ENCODE data around the gene CTDNEP1.

CTDNEP1 gene

GRCh38 chr17:7260651-7261378 lies 9.3 kb upstream of the CTDNEP1 start:
- TF ChIP-seq ZBTB7A (IDR thresholded peaks at IDR 0.05; ENCODE audit: low read depth) = peak; percentile 56; the same call in 1 of the 2 replicates
- TF ChIP-seq CEBPB (IDR thresholded peaks at IDR 0.05) = no peak
- no peak for TF ChIP-seq RAD21 (IDR thresholded peaks at IDR 0.05; ENCODE audit: low read depth)
- TF ChIP-seq TAF1 (IDR thresholded peaks at IDR 0.05; ENCODE audit: low read depth) = peak; percentile 46
- TF ChIP-seq TCF12 (IDR thresholded peaks at IDR 0.05; ENCODE audit: low read depth) = peak; percentile 30; the same call in 1 of the 2 replicates
- no peak for TF ChIP-seq YY1 (IDR thresholded peaks at IDR 0.05; ENCODE audit: low read depth)
- no peak for TF ChIP-seq NFIC (IDR thresholded peaks at IDR 0.05)
- 0 out of 2 replicates have a peak, but pooled peaks have one; percentile 39 for TF ChIP-seq MAX (IDR thresholded peaks at IDR 0.05)

GRCh38 chr17:7260151-7260550 lies 8.6 kb upstream of the CTDNEP1 start:
- no peak for TF ChIP-seq YY1 (IDR thresholded peaks at IDR 0.05; ENCODE audit: low read depth)
- TF ChIP-seq TAF1 (IDR thresholded peaks at IDR 0.05; ENCODE audit: low read depth) = no peak
- TF ChIP-seq CREB1 (IDR thresholded peaks at IDR 0.05; ENCODE audit: low read depth) = no peak
- TF ChIP-seq EP300 (IDR thresholded peaks at IDR 0.05; ENCODE audit: borderline replicate concordance) = no peak
- no peak for TF ChIP-seq RAD21 (IDR thresholded peaks at IDR 0.05; ENCODE audit: low read depth)
- TF ChIP-seq MAX (IDR thresholded peaks at IDR 0.05) = no peak

GRCh38 chr17:7259555-7259889 lies 8.0 kb upstream of the CTDNEP1 start:
- TF ChIP-seq YY1 (IDR thresholded peaks at IDR 0.05; ENCODE audit: low read depth) = no peak
- no peak for TF ChIP-seq NFIC (IDR thresholded peaks at IDR 0.05)
- no peak for TF ChIP-seq FOXM1 (IDR thresholded peaks at IDR 0.05; ENCODE audit: borderline replicate concordance, low read depth)
- TF ChIP-seq EGR1 (IDR thresholded peaks at IDR 0.05) = no peak
- TF ChIP-seq USF1 (IDR thresholded peaks at IDR 0.05) = no peak
- TF ChIP-seq EP300 (IDR thresholded peaks at IDR 0.05; ENCODE audit: borderline replicate concordance) = no peak
- no peak for TF ChIP-seq TAF1 (IDR thresholded peaks at IDR 0.05; ENCODE audit: low read depth)
- no peak for TF ChIP-seq REST (IDR thresholded peaks at IDR 0.05; ENCODE audit: low read depth)
- no peak for TF ChIP-seq ZBTB7A (IDR thresholded peaks at IDR 0.05; ENCODE audit: low read depth)
- no peak for TF ChIP-seq RAD21 (IDR thresholded peaks at IDR 0.05; ENCODE audit: low read depth)

- TF ChIP-seq CREB1 (IDR thresholded peaks at IDR 0.05; ENCODE audit: low read depth) = no peak
- TF ChIP-seq YY1 (IDR thresholded peaks at IDR 0.05; ENCODE audit: low read depth) = no peak
- peak; percentile 86 for TF ChIP-seq CEBPB (IDR thresholded peaks at IDR 0.05)
- no peak for TF ChIP-seq RAD21 (IDR thresholded peaks at IDR 0.05; ENCODE audit: low read depth)
- no peak for TF ChIP-seq FOXM1 (IDR thresholded peaks at IDR 0.05; ENCODE audit: borderline replicate concordance, low read depth)
- peak; percentile 82 for TF ChIP-seq EGR1 (IDR thresholded peaks at IDR 0.05)
Observed at GRCh38 chr17:7258731-7259554, 7.4 kb upstream of the CTDNEP1 start.

- TF ChIP-seq ZBTB7A (IDR thresholded peaks at IDR 0.05; ENCODE audit: low read depth) (no peak), EGR1 (IDR thresholded peaks at IDR 0.05) (no peak), TAF1 (IDR thresholded peaks at IDR 0.05; ENCODE audit: low read depth) (no peak), CEBPB (IDR thresholded peaks at IDR 0.05) (no peak), REST (IDR thresholded peaks at IDR 0.05; ENCODE audit: low read depth) (no peak), NFIC (IDR thresholded peaks at IDR 0.05) (no peak), TCF12 (IDR thresholded peaks at IDR 0.05; ENCODE audit: low read depth) (no peak), RAD21 (IDR thresholded peaks at IDR 0.05; ENCODE audit: low read depth) (no peak), FOXM1 (IDR thresholded peaks at IDR 0.05; ENCODE audit: borderline replicate concordance, low read depth) (no peak), TEAD4 (IDR thresholded peaks at IDR 0.05) (no peak), CREB1 (IDR thresholded peaks at IDR 0.05; ENCODE audit: low read depth) (no peak), USF1 (IDR thresholded peaks at IDR 0.05) (no peak)
Observed at GRCh38 chr17:7256766-7257456, 5.4 kb upstream of the CTDNEP1 start.

Measured in Ishikawa (cell line).